ENCODE data around the gene METTL2B.
"Not testable (repeated sequence)": the region's sequence is repeated elsewhere in the genome, so short reads cannot be mapped to it uniquely, and the experiment has no call there.

- not testable (repeated sequence) for TF ChIP-seq CTCF, POLR2AphosphoS5 (IDR thresholded peaks at IDR 0.05)
Measured at GRCh38 chr7:128463933-128464332, 12.6 kb upstream of the METTL2B start.
